Cardiac muscle cell (in vitro differentiated cells and primary cell): Measurements from ENCODE around the gene MTERF2. TPM values are rescaled to one million over a fixed set of nuclear protein-coding genes. Genes with fewer than 3 reads are reported as not detected.

Experiments
- DNase-seq, 2 donors: peaks; one replicate each; pipeline versions ENCODE4 v3.0.0 to v3.0.0-alpha.2; 2010 to 2017; ENCODE audit warnings: low read depth in 1 of 2, low spot score in 1 of 2
- H3K27ac ChIP-seq: fragments of 200-600 bp; sonication (generic); 2 replicates; pipeline ENCODE4 v1.5.1; 2016
- H3K27me3 ChIP-seq: fragments of 200-600 bp; sonication (generic); 2 replicates; pipeline ENCODE4 v1.6.0; 2016; ENCODE audit warnings: control low read depth
- H3K36me3 ChIP-seq: fragments of 200-600 bp; sonication (generic); 2 replicates; pipeline ENCODE4 v1.5.1; 2016; ENCODE audit warnings: control low read depth
- H3K4me1 ChIP-seq: fragments of 200-600 bp; sonication (generic); 2 replicates; pipeline ENCODE4 v1.8.1; 2017; ENCODE audit warnings: low read depth, mild to moderate bottlenecking, mixed run types
- H3K4me3 ChIP-seq: fragments of 200-600 bp; sonication (generic); 2 replicates; pipeline ENCODE4 v1.5.1; 2016; ENCODE audit warnings: mild to moderate bottlenecking
- H3K9me3 ChIP-seq: fragments of 200-600 bp; sonication (generic); 2 replicates; pipeline ENCODE4 v1.5.1; 2017; ENCODE audit warnings: low read depth, mild to moderate bottlenecking, control low read depth
- CTCF ChIP-seq: IDR thresholded peaks from 2 replicates; pipeline ENCODE4 v1.5.1; 2012; ENCODE audit warnings: low read depth, mild to moderate bottlenecking, low read length
- polyA plus RNA-seq: library from polyadenylated mRNA; unstranded; fragments of >200 nt; fragmentation: Nextera tagmentation; extraction: Ambion mirVana; gene quantifications from 2 replicates; pipeline ENCODE4 v1.2.1, GENCODE V29; 2016
- total RNA-seq: library from RNA; depleted of rRNA; stranded (reverse); fragments of >200 nt; gene quantifications from 2 replicates; pipeline ENCODE4 v1.2.3, GENCODE V29; 2016

MTERF2 gene, protein sequence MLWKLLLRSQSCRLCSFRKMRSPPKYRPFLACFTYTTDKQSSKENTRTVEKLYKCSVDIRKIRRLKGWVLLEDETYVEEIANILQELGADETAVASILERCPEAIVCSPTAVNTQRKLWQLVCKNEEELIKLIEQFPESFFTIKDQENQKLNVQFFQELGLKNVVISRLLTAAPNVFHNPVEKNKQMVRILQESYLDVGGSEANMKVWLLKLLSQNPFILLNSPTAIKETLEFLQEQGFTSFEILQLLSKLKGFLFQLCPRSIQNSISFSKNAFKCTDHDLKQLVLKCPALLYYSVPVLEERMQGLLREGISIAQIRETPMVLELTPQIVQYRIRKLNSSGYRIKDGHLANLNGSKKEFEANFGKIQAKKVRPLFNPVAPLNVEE
- total RNA-seq (32.0 and 52.0 TPM in 2 replicates), polyA plus RNA-seq (66.1 and 84.8 TPM in 2 replicates)

GRCh38 chr12:106986625-106987389 is at the start of gene MTERF2:
MTERF2 (minus strand) TSS chr12:106987146; CDS start chr12:106978714, 8,432 bp downstream.
- Histone ChIP-seq H3K36me3 (peaks cover 5% of the 10 kb centered on the region), H3K4me3 (peak within 1 kb of the TSS; percentile 70), H3K9me3 (no peaks in the 10 kb centered on the region), H3K4me1 (peaks cover 11% of the 10 kb centered on the region), H3K27ac (peak within 1 kb of the TSS; percentile 83), H3K27me3 (no peaks in the 10 kb centered on the region)
- TF ChIP-seq CTCF: no peak
- DNase-seq: peak; percentile 96 to 97

DNA sequence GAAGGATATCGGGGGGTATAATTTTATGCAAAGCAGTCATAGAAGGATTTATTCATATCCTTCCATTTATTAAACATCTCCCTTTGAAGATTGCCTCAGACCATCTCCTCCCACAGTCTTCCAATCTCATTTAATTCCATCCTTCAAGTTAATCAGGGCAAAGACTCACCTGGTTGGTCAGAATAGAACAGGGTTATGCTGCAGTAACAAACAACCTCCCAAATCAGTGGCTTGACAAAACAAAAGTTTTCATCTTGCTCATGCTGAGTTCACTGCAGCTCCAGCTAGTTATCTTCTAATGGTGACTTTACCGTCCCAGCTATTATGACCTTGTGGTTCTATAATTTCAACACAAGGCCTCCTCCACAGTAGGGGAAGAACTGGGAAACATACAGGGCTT is 48.8 kb upstream of the MTERF2 start:
- H3K4me1 ChIP-seq: peaks cover 15% of the 10 kb centered on the region

GRCh38 chr12:107033758-107034739 is 47.1 kb upstream of the MTERF2 start:
- Histone ChIP-seq H3K4me1 (peaks cover 25% of the 10 kb centered on the region), H3K27ac (no peak overlapping the region), H3K4me3 (no peak overlapping the region), H3K9me3 (no peaks in the 10 kb centered on the region), H3K27me3 (no peaks in the 10 kb centered on the region), H3K36me3 (no peaks in the 10 kb centered on the region)
- TF ChIP-seq CTCF: no peak
- DNase-seq: peak in 1 of 2 donors; percentile 4

More for the DNA sequence above, 48.8 kb upstream of the MTERF2 start:
- H3K27me3 ChIP-seq: no peaks in the 10 kb centered on the region
- H3K27ac ChIP-seq: no peak overlapping the region
- no peak for DNase-seq
- TF ChIP-seq CTCF: no peak
- no peaks in the 10 kb centered on the region for H3K9me3 ChIP-seq
- H3K36me3 ChIP-seq: no peaks in the 10 kb centered on the region
- no peak overlapping the region for H3K4me3 ChIP-seq

DNA sequence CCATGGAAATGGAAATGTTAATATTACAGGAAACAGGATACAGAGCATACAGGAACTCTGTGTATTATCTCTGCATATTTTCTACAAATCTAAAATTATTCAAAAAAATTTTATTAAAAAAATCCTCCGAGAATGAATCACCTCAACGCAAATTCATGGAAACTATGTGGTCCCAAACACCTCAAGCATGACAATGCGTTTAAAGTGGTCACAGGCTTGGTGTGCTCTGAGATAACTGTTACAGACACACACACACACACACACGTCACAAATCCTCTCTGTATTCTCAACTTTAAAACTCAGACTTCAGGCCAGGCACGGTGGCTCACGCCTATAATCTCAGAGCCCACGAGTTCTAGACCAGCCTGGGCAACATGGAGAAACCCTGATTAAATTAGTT is 45.3 kb upstream of the MTERF2 start:
- Histone ChIP-seq H3K27me3 (no peaks in the 10 kb centered on the region), H3K4me1 (peaks cover 35% of the 10 kb centered on the region), H3K27ac (no peak overlapping the region), H3K9me3 (no peaks in the 10 kb centered on the region), H3K36me3 (no peaks in the 10 kb centered on the region), H3K4me3 (no peak overlapping the region)
- DNase-seq: no peak
- no peak for TF ChIP-seq CTCF

- Histone ChIP-seq H3K27ac (peak overlapping the region; percentile 80), H3K27me3 (no peaks in the 10 kb centered on the region)
Measured at GRCh38 chr12:107031061-107031460, 44.1 kb upstream of the MTERF2 start.

More at GRCh38 chr12:107031061-107031460, 44.1 kb upstream of the MTERF2 start:
- H3K4me3 ChIP-seq: no peak overlapping the region
- no peaks in the 10 kb centered on the region for H3K36me3 ChIP-seq
- peaks cover 36% of the 10 kb centered on the region for H3K4me1 ChIP-seq
- peak in 1 of 2 donors; percentile 34 for DNase-seq
- no peak for TF ChIP-seq CTCF
- no peaks in the 10 kb centered on the region for H3K9me3 ChIP-seq
